ENCODE measurements around the gene NRXN3. TPM values are rescaled to one million over a fixed set of nuclear protein-coding genes. Genes with fewer than 3 reads are reported as not detected.

Gene NRXN3
- total RNA-seq, 1 experiment from 2014 or later: not detected

- no TSS peak for BruUV-seq (replicated peaks)
- Histone ChIP-seq H3K27me3 (ENCODE audit: insufficient read depth, low read depth) (peaks cover 3% of the 10 kb centered on the region; the same call in 1 of the 2 replicates), H4K20me1 (ENCODE audit: insufficient read depth) (no peaks in the 10 kb centered on the region), H3K9me3 (ENCODE audit: insufficient read depth, low read depth) (no peaks in the 10 kb centered on the region), H3K36me3 (ENCODE audit: low read depth) (no peaks in the 10 kb centered on the region), H3F3A (ENCODE audit: insufficient read depth, low read depth) (no peaks in the 10 kb centered on the region), H2AFZ (no peak overlapping the region), H3K27ac (no peak overlapping the region), H3K79me2 (ENCODE audit: low read depth) (no peaks in the 10 kb centered on the region), H3K4me3 (no peak overlapping the region), H3K9me2 (ENCODE audit: insufficient read depth) (no peaks in the 10 kb centered on the region), H3K4me2 (no peak overlapping the region), H3K4me1 (replicated peaks; ENCODE audit: insufficient read depth) (no peaks in the 10 kb centered on the region)
- TF ChIP-seq EZH2 (IDR thresholded peaks at IDR 0.05; ENCODE audit: low read depth) (no peak), CTCF (conservative IDR thresholded peaks at IDR 0.05) (no peak)
- intact Hi-C loops (cut with micrococcal nuclease; ENCODE audit: unreplicated experiment): no loop called here
- POLR2A ChIA-PET (ENCODE audit: unreplicated experiment): no interaction called here
- DNase-seq: no peak
- CTCF ChIA-PET: no interaction called here
Measured at GRCh38 chr14:79638672-79639266, 1468.6 kb downstream of the NRXN3 start.

GRCh38 chr14:79639613-79640012 lies 1469.4 kb downstream of the NRXN3 start:
- H4K20me1 ChIP-seq (ENCODE audit: insufficient read depth): no peaks in the 10 kb centered on the region
- no TSS peak for BruUV-seq (replicated peaks)
- ChIA-PET POLR2A (ENCODE audit: unreplicated experiment) (no interaction called here), CTCF (no interaction called here)
- H3K36me3 ChIP-seq (ENCODE audit: low read depth): no peaks in the 10 kb centered on the region
- intact Hi-C loops (cut with micrococcal nuclease; ENCODE audit: unreplicated experiment): no loop called here
- no peak overlapping the region for H3K4me2 ChIP-seq
- no peak for TF ChIP-seq CTCF (conservative IDR thresholded peaks at IDR 0.05)
- no peak for TF ChIP-seq EZH2 (IDR thresholded peaks at IDR 0.05; ENCODE audit: low read depth)
- DNase-seq: no peak
- H3K9me3 ChIP-seq (ENCODE audit: insufficient read depth, low read depth): no peaks in the 10 kb centered on the region
- H3K27ac ChIP-seq: no peak overlapping the region
- H3F3A ChIP-seq (ENCODE audit: insufficient read depth, low read depth): no peaks in the 10 kb centered on the region
- no peak overlapping the region for H2AFZ ChIP-seq
- no peaks in the 10 kb centered on the region for H3K79me2 ChIP-seq (ENCODE audit: low read depth)
- peaks cover 3% of the 10 kb centered on the region; the same call in 1 of the 2 replicates for H3K27me3 ChIP-seq (ENCODE audit: insufficient read depth, low read depth)
- no peak overlapping the region for H3K4me3 ChIP-seq
- no peaks in the 10 kb centered on the region for H3K9me2 ChIP-seq (ENCODE audit: insufficient read depth)
- no peaks in the 10 kb centered on the region for H3K4me1 ChIP-seq (replicated peaks; ENCODE audit: insufficient read depth)

GRCh38 chr14:79641371-79641770 lies 1471.2 kb downstream of the NRXN3 start:
- no peak overlapping the region for H3K4me2 ChIP-seq
- intact Hi-C loops (cut with micrococcal nuclease; ENCODE audit: unreplicated experiment): no loop called here
- no peaks in the 10 kb centered on the region for H3F3A ChIP-seq (ENCODE audit: insufficient read depth, low read depth)
- peaks cover 3% of the 10 kb centered on the region; the same call in 1 of the 2 replicates for H3K27me3 ChIP-seq (ENCODE audit: insufficient read depth, low read depth)
- H3K9me3 ChIP-seq (ENCODE audit: insufficient read depth, low read depth): no peaks in the 10 kb centered on the region
- H3K79me2 ChIP-seq (ENCODE audit: low read depth): no peaks in the 10 kb centered on the region
- BruUV-seq (replicated peaks): no TSS peak
- no peaks in the 10 kb centered on the region for H3K36me3 ChIP-seq (ENCODE audit: low read depth)
- no peak overlapping the region for H2AFZ ChIP-seq
- ChIA-PET CTCF (no interaction called here), POLR2A (ENCODE audit: unreplicated experiment) (no interaction called here)
- DNase-seq: no peak
- no peaks in the 10 kb centered on the region for H4K20me1 ChIP-seq (ENCODE audit: insufficient read depth)
- TF ChIP-seq CTCF (conservative IDR thresholded peaks at IDR 0.05) (no peak), EZH2 (IDR thresholded peaks at IDR 0.05; ENCODE audit: low read depth) (no peak)
- H3K4me1 ChIP-seq (replicated peaks; ENCODE audit: insufficient read depth): no peaks in the 10 kb centered on the region
- no peak overlapping the region for H3K27ac ChIP-seq
- no peaks in the 10 kb centered on the region for H3K9me2 ChIP-seq (ENCODE audit: insufficient read depth)
- no peak overlapping the region for H3K4me3 ChIP-seq

Measured in PC-9 (cell line).